CD4-positive, CD25-positive, alpha-beta regulatory T cell (primary cell): ENCODE data around the gene C9. TPM values are rescaled to one million over a fixed set of nuclear protein-coding genes. Genes with fewer than 3 reads are reported as not detected.

Source experiments
- ATAC-seq, 2 donors: fragments of 150-1000 bp; cut with Tn5 transposase; one replicate each; pipeline ENCODE4 v1.10.0; 2021; ENCODE audit warnings: low read depth in 2 of 2, moderate number of reproducible peaks in 2 of 2, moderate library complexity in 1 of 2
- DNase-seq, 3 donors: peaks; one replicate each; pipeline versions ENCODE4 v3.0.0 to v3.0.0-alpha.2; 2012 to 2022; ENCODE audit warnings: mixed read lengths in 1 of 3
- H3K27ac ChIP-seq: one replicate; pipeline ENCODE4 v1.7.0; 2013; ENCODE audit warnings: mild to moderate bottlenecking, low read length; ENCODE audit not compliant: insufficient read depth, poor library complexity, severe bottlenecking
- H3K27me3 ChIP-seq: one replicate; pipeline ENCODE4 v1.7.0; 2013; ENCODE audit warnings: low read length; ENCODE audit not compliant: control insufficient read depth, insufficient read depth
- H3K36me3 ChIP-seq: one replicate; pipeline ENCODE4 v1.7.0; 2013; ENCODE audit warnings: mild to moderate bottlenecking, low read length, moderate library complexity; ENCODE audit not compliant: control insufficient read depth, insufficient read depth
- H3K4me1 ChIP-seq: 2 replicates; pipeline ENCODE4 v1.7.0; 2013; ENCODE audit warnings: mild to moderate bottlenecking, low read length; ENCODE audit not compliant: insufficient read depth, control insufficient read depth, poor library complexity, severe bottlenecking
- H3K4me3 ChIP-seq: one replicate; pipeline ENCODE4 v1.7.0; 2013; ENCODE audit warnings: low read depth, mild to moderate bottlenecking, low read length, moderate library complexity
- H3K9me3 ChIP-seq, 2 experiments: 1 replicate in 1 of 2; 2 replicates in 1 of 2; pipeline ENCODE4 v1.7.0; 2013; ENCODE audit warnings: low read length in 2 of 2, mild to moderate bottlenecking in 1 of 2, moderate library complexity in 1 of 2; ENCODE audit not compliant: control insufficient read depth in 2 of 2
- H3K27ac Mint-ChIP-seq, 3 donors: one replicate each; pipeline ENCODE4 v1.8.0; 2020 to 2022; ENCODE audit warnings: mild to moderate bottlenecking in 3 of 3, mixed read lengths in 3 of 3, moderate library complexity in 2 of 3
- H3K27me3 Mint-ChIP-seq: one replicate; pipeline ENCODE4 v1.8.0; 2022; ENCODE audit warnings: mild to moderate bottlenecking, mixed read lengths
- H3K36me3 Mint-ChIP-seq: one replicate; pipeline ENCODE4 v1.8.0; 2020; ENCODE audit warnings: mixed read lengths
- H3K4me1 Mint-ChIP-seq, 4 donors: one replicate each; pipeline ENCODE4 v1.8.0; 2020 to 2022; ENCODE audit warnings: mixed read lengths in 4 of 4, mild to moderate bottlenecking in 1 of 4
- H3K4me3 Mint-ChIP-seq, 4 donors: one replicate each; pipeline ENCODE4 v1.8.0; 2020 to 2022; ENCODE audit warnings: mild to moderate bottlenecking in 4 of 4, mixed read lengths in 4 of 4, moderate library complexity in 3 of 4
- H3K9me3 Mint-ChIP-seq, 7 donors: one replicate each; pipeline ENCODE4 v1.8.0; 2020 to 2022; ENCODE audit warnings: mixed read lengths in 7 of 7, mild to moderate bottlenecking in 3 of 7, moderate library complexity in 2 of 7
- polyA plus RNA-seq, 4 donors: library from polyadenylated mRNA; unstranded; fragments of 300-500 nt; fragmentation: Illumina TruSeq; gene quantifications; one replicate each; pipeline ENCODE4 v1.2.3, GENCODE V29; 2021
- total RNA-seq: library from RNA; stranded (reverse); gene quantifications from one replicate; pipeline ENCODE4 v1.2.3, GENCODE V29; 2022

Gene C9
- total and polyA plus RNA-seq, 5 donors from 2014 or later = not detected

DNA sequence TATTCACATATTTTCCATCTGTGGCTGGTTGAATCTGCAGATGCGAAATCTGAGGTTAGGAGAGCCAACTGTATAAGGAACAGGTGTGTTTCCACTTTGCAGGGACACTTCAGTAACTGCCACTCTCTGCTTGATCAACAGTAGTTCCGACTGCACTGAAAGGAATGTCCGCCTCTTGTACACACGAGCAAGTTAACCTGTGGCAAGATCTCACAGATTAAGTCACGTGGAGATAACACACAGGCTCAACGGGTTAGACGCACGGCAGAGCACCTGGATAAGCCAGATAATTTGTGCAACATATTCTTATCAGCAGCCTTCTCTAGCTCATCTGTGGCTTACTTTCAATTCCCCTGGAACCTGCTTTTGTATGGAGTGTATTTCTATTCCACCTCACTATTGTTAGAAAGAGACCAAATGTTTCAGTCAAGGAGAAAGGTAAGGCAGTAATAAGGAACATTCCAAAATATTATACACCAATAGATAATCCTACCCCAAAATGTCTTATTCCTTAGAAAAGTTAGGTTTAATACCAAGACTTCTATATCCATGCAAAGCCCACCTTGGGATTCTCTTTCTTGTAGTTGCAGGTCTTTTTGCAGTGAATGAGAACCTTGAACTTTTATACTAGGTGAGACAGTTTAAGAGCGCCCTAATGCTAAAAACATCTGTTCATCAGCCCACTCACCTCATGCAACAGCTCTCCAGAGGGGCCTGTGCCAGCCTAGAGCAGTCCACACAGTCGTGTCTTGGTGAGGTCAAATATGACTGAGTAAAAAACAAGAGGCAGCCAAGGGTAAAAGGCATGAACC lies 6.5 kb upstream of the C9 start:
- H3K4me1 Mint-ChIP-seq = no peaks in the 10 kb centered on the region
- no peak for DNase-seq
- no peak overlapping the region for H3K4me3 Mint-ChIP-seq
- no peak overlapping the region for H3K27ac Mint-ChIP-seq
- H3K9me3 ChIP-seq = no peaks in the 10 kb centered on the region
- H3K27me3 ChIP-seq = peaks cover 15% of the 10 kb centered on the region
- no peaks in the 10 kb centered on the region for H3K36me3 ChIP-seq
- peaks cover 54% of the 10 kb centered on the region for H3K27me3 Mint-ChIP-seq
- no peak overlapping the region for H3K4me3 ChIP-seq
- H3K9me3 Mint-ChIP-seq = no peaks in the 10 kb centered on the region
- H3K4me1 ChIP-seq = no peaks in the 10 kb centered on the region
- no peak for ATAC-seq
- H3K36me3 Mint-ChIP-seq = no peaks in the 10 kb centered on the region
- no peak overlapping the region for H3K27ac ChIP-seq

DNA sequence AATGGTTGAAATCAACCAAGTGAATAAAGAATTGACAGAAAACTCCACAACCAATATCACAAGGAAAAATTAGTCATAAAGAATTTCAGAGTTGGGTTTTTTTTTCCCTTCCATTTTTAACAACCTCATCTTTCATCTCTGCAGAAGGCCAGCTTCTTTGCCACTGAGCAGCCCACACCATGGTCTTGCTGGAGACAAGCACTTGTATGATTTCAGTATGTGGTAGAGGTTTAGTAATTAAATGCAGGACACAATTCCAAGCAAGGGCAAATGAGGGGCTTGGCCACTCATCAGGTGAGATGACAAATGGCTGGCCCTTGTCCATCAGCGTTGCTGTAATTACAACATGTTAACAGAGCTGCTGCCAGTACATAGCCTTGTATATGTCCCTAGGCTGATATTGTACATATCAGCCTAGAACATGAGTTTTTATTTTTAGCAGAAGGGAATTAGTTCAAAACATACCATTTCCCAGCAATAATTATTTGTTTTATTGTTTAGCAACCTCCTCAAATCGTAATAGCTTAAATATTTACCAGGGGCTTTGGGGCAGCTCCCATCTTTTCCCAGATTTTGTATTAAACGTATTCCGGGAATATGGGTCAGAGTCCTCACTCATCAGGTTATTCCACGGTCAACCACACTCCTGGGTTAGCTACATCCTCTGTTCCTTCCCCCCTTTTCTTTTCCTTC lies 5.0 kb upstream of the C9 start:
- Mint-ChIP-seq H3K27ac (no peak overlapping the region), H3K27me3 (peaks cover 43% of the 10 kb centered on the region), H3K36me3 (no peaks in the 10 kb centered on the region), H3K4me1 (no peaks in the 10 kb centered on the region), H3K4me3 (no peak overlapping the region), H3K9me3 (no peaks in the 10 kb centered on the region)
- DNase-seq (no peak), ATAC-seq (no peak)
- H3K9me3 ChIP-seq = no peaks in the 10 kb centered on the region
- H3K4me1 ChIP-seq = no peaks in the 10 kb centered on the region
- H3K27ac ChIP-seq = no peak overlapping the region
- no peaks in the 10 kb centered on the region for H3K36me3 ChIP-seq
- H3K4me3 ChIP-seq = no peak overlapping the region
- peaks cover 12% of the 10 kb centered on the region for H3K27me3 ChIP-seq

DNA sequence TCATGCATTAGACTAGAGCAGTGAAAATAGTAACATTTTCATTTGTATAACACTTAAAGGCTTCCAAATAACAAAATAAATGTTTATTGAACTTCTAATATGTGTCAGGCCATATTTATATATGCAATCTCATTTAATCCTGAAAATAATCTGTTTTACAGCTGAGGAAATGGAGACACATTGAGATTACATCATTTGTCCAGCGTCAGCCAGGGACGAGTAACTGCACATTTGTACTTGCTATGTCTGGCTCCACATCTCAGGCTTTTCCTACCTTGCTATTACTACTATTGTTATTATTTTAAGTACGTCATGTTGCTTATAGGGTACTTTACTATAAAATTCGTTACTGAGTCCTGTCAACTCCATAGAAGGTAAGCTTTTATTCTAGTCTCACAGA lies 3.8 kb upstream of the C9 start:
- H3K27ac Mint-ChIP-seq = no peak overlapping the region
- no peak for ATAC-seq

DNA sequence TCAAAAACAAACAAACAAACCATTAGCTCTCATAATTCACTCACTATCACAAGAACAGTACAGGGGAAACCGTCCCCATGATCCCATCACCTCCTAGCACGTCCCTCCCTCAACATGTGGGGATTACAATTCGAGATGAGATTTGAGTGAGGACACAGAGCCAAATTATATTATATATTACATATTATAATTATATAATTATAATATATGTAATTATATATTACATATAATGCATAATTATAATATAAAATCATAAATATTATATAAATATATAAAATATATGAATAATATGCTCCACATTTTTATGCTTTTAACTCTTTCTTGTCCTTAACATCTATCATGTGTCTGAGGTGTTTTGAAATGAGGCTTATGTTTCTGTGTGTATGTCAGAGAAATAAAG lies 3.4 kb upstream of the C9 start:
- Histone ChIP-seq H3K4me1 (no peaks in the 10 kb centered on the region), H3K27me3 (peaks cover 8% of the 10 kb centered on the region), H3K4me3 (no peak overlapping the region), H3K27ac (no peak overlapping the region), H3K9me3 (no peaks in the 10 kb centered on the region), H3K36me3 (no peaks in the 10 kb centered on the region)
- Mint-ChIP-seq H3K4me3 (no peak overlapping the region), H3K27ac (no peak overlapping the region), H3K9me3 (no peaks in the 10 kb centered on the region), H3K4me1 (no peaks in the 10 kb centered on the region), H3K36me3 (no peaks in the 10 kb centered on the region), H3K27me3 (peaks cover 37% of the 10 kb centered on the region)
- no peak for DNase-seq
- ATAC-seq = no peak

More for the DNA sequence above, 3.8 kb upstream of the C9 start:
- no peaks in the 10 kb centered on the region for H3K36me3 Mint-ChIP-seq
- no peaks in the 10 kb centered on the region for H3K4me1 Mint-ChIP-seq
- no peaks in the 10 kb centered on the region for H3K9me3 ChIP-seq
- no peaks in the 10 kb centered on the region for H3K9me3 Mint-ChIP-seq
- no peak overlapping the region for H3K4me3 Mint-ChIP-seq
- H3K27ac ChIP-seq = no peak overlapping the region
- peaks cover 11% of the 10 kb centered on the region for H3K27me3 ChIP-seq
- H3K4me3 ChIP-seq = no peak overlapping the region
- no peaks in the 10 kb centered on the region for H3K36me3 ChIP-seq
- H3K27me3 Mint-ChIP-seq = peaks cover 41% of the 10 kb centered on the region
- H3K4me1 ChIP-seq = no peaks in the 10 kb centered on the region
- no peak for DNase-seq

DNA sequence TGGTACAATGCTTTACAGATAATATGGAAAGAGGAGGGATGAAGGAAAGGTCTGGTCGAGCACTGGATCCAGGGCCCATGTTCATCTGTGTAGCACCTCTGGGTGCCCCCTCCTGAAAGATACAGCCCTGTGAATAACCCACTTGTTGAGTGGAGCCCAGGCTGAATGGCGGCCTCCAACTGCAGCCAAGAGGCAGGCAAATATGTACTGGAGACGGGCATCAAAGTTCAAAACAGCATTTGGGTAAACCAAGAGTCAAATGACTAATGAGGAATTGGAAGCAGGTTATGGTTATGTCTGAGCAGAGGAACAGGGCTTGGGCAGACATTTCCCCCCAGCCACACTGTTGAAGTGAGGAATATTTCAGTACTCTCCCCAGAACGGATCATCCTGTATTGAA lies 1.1 kb downstream of the C9 start:
- Histone ChIP-seq H3K27ac (no peak overlapping the region), H3K4me1 (no peaks in the 10 kb centered on the region), H3K9me3 (no peaks in the 10 kb centered on the region), H3K36me3 (no peaks in the 10 kb centered on the region), H3K27me3 (no peaks in the 10 kb centered on the region), H3K4me3 (no peak overlapping the region)
- Mint-ChIP-seq H3K36me3 (no peaks in the 10 kb centered on the region), H3K9me3 (no peaks in the 10 kb centered on the region), H3K27me3 (peaks cover 2% of the 10 kb centered on the region), H3K27ac (no peak overlapping the region), H3K4me3 (no peak overlapping the region), H3K4me1 (peaks cover 0 to 10% (median 1%) of the 10 kb centered on the region in 4 donors)
- DNase-seq (no peak), ATAC-seq (no peak)

DNA sequence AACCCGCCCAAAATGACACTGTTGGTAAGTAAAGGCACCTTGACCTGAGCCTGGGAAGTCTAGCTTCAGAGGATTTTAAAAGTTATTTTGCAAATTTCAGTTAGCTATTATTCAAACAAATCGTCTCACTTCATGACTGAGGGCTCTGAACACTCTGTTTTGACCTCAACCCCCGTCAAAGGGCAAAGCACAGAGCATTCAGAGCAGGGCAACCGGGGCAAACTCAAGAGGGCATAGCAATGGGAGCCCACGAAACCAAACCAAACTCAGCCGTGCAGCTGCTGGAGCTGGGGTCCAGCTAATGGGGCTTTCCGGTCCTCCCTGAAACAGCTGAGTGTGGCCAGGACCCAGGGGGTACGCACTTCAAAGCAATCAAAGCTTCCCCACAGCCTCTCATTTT lies 1.6 kb downstream of the C9 start:
- Mint-ChIP-seq H3K36me3 (no peaks in the 10 kb centered on the region), H3K27ac (no peak overlapping the region), H3K4me1 (peaks cover 0 to 10% (median 1%) of the 10 kb centered on the region in 4 donors), H3K9me3 (peaks cover 0 to 1% (median 0%) of the 10 kb centered on the region in 7 donors), H3K27me3 (no peaks in the 10 kb centered on the region), H3K4me3 (no peak overlapping the region)
- Histone ChIP-seq H3K27ac (no peak overlapping the region), H3K4me3 (no peak overlapping the region), H3K4me1 (no peaks in the 10 kb centered on the region), H3K36me3 (no peaks in the 10 kb centered on the region), H3K9me3 (no peaks in the 10 kb centered on the region), H3K27me3 (no peaks in the 10 kb centered on the region)
- DNase-seq (no peak), ATAC-seq (no peak)

DNA sequence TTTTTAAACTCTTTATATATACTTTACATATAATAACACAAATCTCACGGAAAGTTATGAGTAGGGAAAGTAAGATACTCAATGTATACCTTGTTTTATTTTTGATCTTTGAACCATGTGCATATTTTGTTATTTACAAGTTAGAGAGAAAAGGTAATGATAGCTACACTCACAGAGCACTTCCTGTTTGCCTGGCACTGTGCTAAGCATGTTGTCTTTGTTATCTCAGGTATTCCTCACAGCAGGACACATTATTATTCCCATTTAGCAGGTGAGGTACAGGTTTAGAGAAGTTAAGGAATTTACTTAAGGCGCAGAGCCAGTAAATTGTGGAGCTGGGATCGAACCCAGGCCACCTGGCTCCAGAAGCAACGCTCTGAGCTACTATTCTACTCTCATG lies 3.0 kb downstream of the C9 start:
- no peaks in the 10 kb centered on the region for H3K9me3 ChIP-seq
- H3K4me3 ChIP-seq = no peak overlapping the region
- no peak overlapping the region for H3K27ac ChIP-seq
- ATAC-seq (no peak), DNase-seq (no peak)
- H3K27me3 ChIP-seq = no peaks in the 10 kb centered on the region
- Mint-ChIP-seq H3K27ac (peak overlapping the region in 1 of 3 donors; percentile 5), H3K9me3 (peaks cover 0 to 1% (median 0%) of the 10 kb centered on the region in 7 donors), H3K36me3 (no peaks in the 10 kb centered on the region), H3K27me3 (no peaks in the 10 kb centered on the region), H3K4me1 (peaks cover 0 to 10% (median 1%) of the 10 kb centered on the region in 4 donors), H3K4me3 (no peak overlapping the region)
- no peaks in the 10 kb centered on the region for H3K4me1 ChIP-seq
- H3K36me3 ChIP-seq = no peaks in the 10 kb centered on the region
